HCT116 (cell line): ENCODE results near the gene C1orf105. TPM values are rescaled to one million over a fixed set of nuclear protein-coding genes. Genes with fewer than 3 reads are reported as not detected.

Experiments used
- ATAC-seq: fragments of 200-7000 bp; cut with Tn5 transposase; 2 replicates; pipeline ENCODE4 v1.9.1; 2020; ENCODE audit warnings: mild to moderate bottlenecking, moderate library complexity
- BruUV-seq: library from RNA; stranded (reverse); fragments of 400-500 nt; replicated peaks from 2 replicates; lab custom pipeline; 2021; lab: Mats Ljungman, UMichigan
- CTCF ChIA-PET: fragments of 300-600 bp; sonication (Branson Sonifier 250); formaldehyde crosslinking; loops from one replicate; lab custom pipeline; 2021; ENCODE audit warnings: antibody characterized with exemption; lab: Charles Lee
- POLR2A ChIA-PET: fragments of 300-600, 350-600 bp; sonication (Branson Sonifier 250); formaldehyde crosslinking; loops from one replicate; lab custom pipeline; 2021; ENCODE audit warnings: antibody characterized with exemption; lab: Charles Lee
- RAD21 ChIA-PET, 2 experiments: fragments of 300-600 bp; sonication (Branson Sonifier 250); formaldehyde crosslinking; loops; one replicate each; lab custom pipeline; 2023; ENCODE audit warnings: low total read pairs in 2 of 2; ENCODE audit not compliant: uncharacterized antibody in 2 of 2, unreplicated experiment in 2 of 2, low non-redundant PET in 1 of 2; lab: Charles Lee
- DNase-seq: peaks from one replicate; pipeline ENCODE4 v3.0.0-alpha.2; 2010; ENCODE audit warnings: low read depth, low spot score
- H2AFZ ChIP-seq: fragments of 200-600 bp; shearing (Covaris generic), sonication (generic); 2 replicates; pipeline ENCODE4 v1.6.1; 2017; ENCODE audit warnings: low read depth, mixed run types, mixed read lengths, antibody characterized with exemption, low read length; ENCODE audit not compliant: poor library complexity, severe bottlenecking
- H3K27ac ChIP-seq: 2 replicates; pipeline ENCODE4 v1.5.1; 2012; ENCODE audit warnings: low read depth, low read length
- H3K27me3 ChIP-seq: fragments of 200-600 bp; sonication (generic); 2 replicates; pipeline ENCODE4 v1.6.1; 2016; ENCODE audit warnings: mixed run types, low read length, mixed read lengths; ENCODE audit not compliant: insufficient read depth
- H3K36me3 ChIP-seq, 2 experiments: fragments of 200-500 bp in 1 of 2; fragments of 200-600 bp in 1 of 2; sonication (Bioruptor generic) in 1 of 2; sonication (generic) in 1 of 2; 2 replicates each; pipeline versions ENCODE4 v1.5.1 to v1.6.1; 2014 to 2016; ENCODE audit warnings: low read length in 2 of 2, inconsistent platforms in 1 of 2, mixed read lengths in 1 of 2, mixed run types in 1 of 2; ENCODE audit not compliant: insufficient read depth in 2 of 2, control insufficient read depth in 1 of 2
- H3K4me1 ChIP-seq, 2 experiments: fragments of 200-600 bp in 1 of 2; sonication (generic) in 1 of 2; 2 replicates each; pipeline versions ENCODE4 v1.5.1 to v1.6.1; 2012 to 2017; ENCODE audit warnings: low read length in 2 of 2, inconsistent platforms in 1 of 2, mild to moderate bottlenecking in 1 of 2, mixed read lengths in 1 of 2, mixed run types in 1 of 2, moderate library complexity in 1 of 2; ENCODE audit not compliant: insufficient read depth in 2 of 2, control insufficient read depth in 1 of 2
- H3K4me2 ChIP-seq: fragments of 200-600 bp; sonication (generic); 2 replicates; pipeline ENCODE4 v1.6.1; 2017; ENCODE audit warnings: mixed run types, low read length, mixed read lengths
- H3K4me3 ChIP-seq, 2 experiments: fragments of 200-600 bp in 1 of 2; sonication (generic) in 1 of 2; replicated peaks in 1 of 2; 2 replicates each; pipeline ENCODE4 v1.5.1; 2011 to 2016; ENCODE audit warnings: low read length in 2 of 2, control low read depth in 1 of 2, low read depth in 1 of 2, mild to moderate bottlenecking in 1 of 2, mixed read lengths in 1 of 2, mixed run types in 1 of 2
- H3K79me2 ChIP-seq: fragments of 200-600 bp; sonication (generic); 2 replicates; pipeline ENCODE4 v1.6.1; 2017; ENCODE audit warnings: mild to moderate bottlenecking, mixed run types, low read length, moderate library complexity, mixed read lengths; ENCODE audit not compliant: insufficient read depth
- H3K9ac ChIP-seq: fragments of 200-600 bp; sonication (generic); 2 replicates; pipeline ENCODE4 v1.6.1; 2016; ENCODE audit warnings: low read length, mixed read lengths
- H3K9me2 ChIP-seq: fragments of 200-600 bp; sonication (generic), shearing (Covaris generic); 2 replicates; pipeline ENCODE4 v1.6.1; 2017; ENCODE audit warnings: mixed run types, mild to moderate bottlenecking, moderate library complexity; ENCODE audit not compliant: insufficient read depth
- H3K9me3 ChIP-seq, 2 experiments: fragments of 200-500 bp in 1 of 2; fragments of 200-600 bp in 1 of 2; sonication (Bioruptor generic) in 1 of 2; sonication (generic) in 1 of 2; 2 replicates each; pipeline ENCODE4 v1.6.1; 2014 to 2017; ENCODE audit warnings: low read length in 2 of 2, mixed read lengths in 2 of 2, inconsistent platforms in 1 of 2, low read depth in 1 of 2, mild to moderate bottlenecking in 1 of 2, mixed run types in 1 of 2, moderate library complexity in 1 of 2; ENCODE audit not compliant: control insufficient read depth in 1 of 2, insufficient read depth in 1 of 2
- H4K20me1 ChIP-seq: fragments of 200-600 bp; sonication (generic), shearing (Covaris generic); 2 replicates; pipeline ENCODE4 v1.6.1; 2017; ENCODE audit warnings: mixed run types, mild to moderate bottlenecking, moderate library complexity; ENCODE audit not compliant: insufficient read depth
- CEBPB ChIP-seq: IDR thresholded peaks from 2 replicates; pipeline ENCODE4 v1.6.1; 2012; ENCODE audit warnings: low read depth
- EGR1 ChIP-seq: IDR thresholded peaks from 2 replicates; pipeline ENCODE4 v1.6.1; 2012; ENCODE audit warnings: low read depth
- EZH2phosphoT487 ChIP-seq: fragments of 200-600 bp; IDR thresholded peaks from 2 replicates; pipeline ENCODE4 v1.6.1; 2018; ENCODE audit warnings: antibody characterized with exemption, borderline replicate concordance
- POLR2A ChIP-seq: IDR thresholded peaks from 2 replicates; pipeline ENCODE4 v1.7.0; 2011; ENCODE audit warnings: borderline replicate concordance; ENCODE audit not compliant: insufficient read depth, insufficient read length; ENCODE audit errors: extremely low read depth
- RAD21 ChIP-seq: IDR thresholded peaks from 2 replicates; pipeline ENCODE4 v1.6.1; 2012; ENCODE audit warnings: low read depth, mild to moderate bottlenecking
- TCF7L2 ChIP-seq: IDR thresholded peaks from 2 replicates; pipeline ENCODE4 v1.7.0; 2011; ENCODE audit warnings: borderline replicate concordance, inconsistent platforms; ENCODE audit not compliant: insufficient read depth, insufficient read length; ENCODE audit errors: extremely low read depth
- ZBTB33 ChIP-seq: IDR thresholded peaks from 2 replicates; pipeline ENCODE4 v1.6.1; 2011; ENCODE audit warnings: mild to moderate bottlenecking, low read length, moderate library complexity; ENCODE audit not compliant: insufficient replicate concordance; ENCODE audit errors: extremely low read depth
- ZNF274 ChIP-seq: fragments of 200-500 bp; sonication (Bioruptor generic); IDR thresholded peaks from 2 replicates; pipeline ENCODE4 v1.6.1; 2014; ENCODE audit warnings: mild to moderate bottlenecking, low read depth, low read length, inconsistent platforms
- intact Hi-C: fragments of 100-400 bp; cut with micrococcal nuclease; formaldehyde crosslinking; loops from 2 replicates; pipeline ENCODE4 v1.10.0; 2022
- total RNA-seq: library from RNA; stranded (reverse); gene quantifications from one replicate; pipeline ENCODE4 v1.2.1, GENCODE V29; 2021; ENCODE audit not compliant: unreplicated experiment

C1orf105 gene
- total RNA-seq, 1 experiment from 2014 or later, result not detected

- TF ChIP-seq ZBTB33 (no peak), CEBPB (no peak)
Observed at GRCh38 chr1:172478485-172478884, 58.0 kb downstream of the C1orf105 start (continued).

GRCh38 chr1:172480431-172480830 lies 59.9 kb downstream of the C1orf105 start:
- Histone ChIP-seq H3K9me2 (no peaks in the 10 kb centered on the region), H3K9me3 (no peaks in the 10 kb centered on the region), H3K79me2 (no peaks in the 10 kb centered on the region), H3K27me3 (no peaks in the 10 kb centered on the region), H3K36me3 (no peaks in the 10 kb centered on the region), H2AFZ (no peak overlapping the region), H3K27ac (no peak overlapping the region), H3K4me2 (no peak overlapping the region), H4K20me1 (no peaks in the 10 kb centered on the region), H3K9ac (no peak overlapping the region), H3K4me3 (no peak overlapping the region), H3K4me1 (peaks cover 29 to 44% of the 10 kb centered on the region in 2 experiments)
- no TSS peak for BruUV-seq
- DNase-seq, result no peak
- CTCF ChIA-PET, result no interaction called here
- POLR2A ChIA-PET, result no interaction called here
- intact Hi-C loops, result no loop called here
- TF ChIP-seq ZNF274 (no peak), EZH2phosphoT487 (no peak)
- RAD21 ChIA-PET, result no interaction called here
- ATAC-seq, result no peak

GRCh38 chr1:172482044-172482443 lies 61.6 kb downstream of the C1orf105 start:
- RAD21 ChIA-PET, result no interaction called here
- no peak overlapping the region for H2AFZ ChIP-seq
- no peak for DNase-seq
- intact Hi-C loops, result no loop called here
- CTCF ChIA-PET, result no interaction called here
- peaks cover 13 to 28% of the 10 kb centered on the region in 2 experiments; a peak in 3 of 4 replicates for H3K4me1 ChIP-seq
- H3K9me2 ChIP-seq, result no peaks in the 10 kb centered on the region
- H3K4me2 ChIP-seq, result no peak overlapping the region
- H3K9ac ChIP-seq, result no peak overlapping the region
- POLR2A ChIA-PET, result no interaction called here
- no peaks in the 10 kb centered on the region for H3K36me3 ChIP-seq
- H3K27me3 ChIP-seq, result no peaks in the 10 kb centered on the region
- no peak overlapping the region for H3K27ac ChIP-seq
- no peaks in the 10 kb centered on the region for H3K9me3 ChIP-seq
- no peaks in the 10 kb centered on the region for H3K79me2 ChIP-seq
- TF ChIP-seq EGR1 (no peak), RAD21 (no peak), POLR2A (no peak), TCF7L2 (no peak)
- no peak for ATAC-seq
- BruUV-seq, result no TSS peak
- no peak overlapping the region for H3K4me3 ChIP-seq
- H4K20me1 ChIP-seq, result no peaks in the 10 kb centered on the region
